HepG2 (cell line): Measurements from ENCODE around the gene KPNA4. TPM values are rescaled to one million over a fixed set of nuclear protein-coding genes. Genes with fewer than 3 reads are reported as not detected.
"Not testable (repeated sequence)": the region's sequence is repeated elsewhere in the genome, so short reads cannot be mapped to it uniquely, and the experiment has no call there.

Experiments used
- ATAC-seq: fragments of 200-7000 bp; cut with Tn5 transposase; 3 replicates; pipeline ENCODE4 v1.9.1; 2020; ENCODE audit warnings: mild to moderate bottlenecking, moderate library complexity
- BruUV-seq: library from RNA; stranded (reverse); fragments of 400-500 nt; replicated peaks from 2 replicates; lab custom pipeline; 2021; lab: Mats Ljungman, UMichigan
- CTCF ChIA-PET: fragments of 300-600 bp; formaldehyde crosslinking; extraction: SDS; loops from one replicate; lab custom pipeline; 2021; ENCODE audit warnings: low total read pairs, inconsistent platforms, low intra/inter-chr PET ratio; lab: Yijun Ruan, JAX
- POLR2A ChIA-PET: fragments of 350-600 bp; sonication (Branson Sonifier 250); formaldehyde crosslinking; loops from one replicate; lab custom pipeline; 2020; ENCODE audit warnings: antibody characterized with exemption, inconsistent platforms; lab: Yijun Ruan, JAX
- DNase-seq: peaks from one replicate; pipeline ENCODE4 v3.0.0-alpha.2; 2015; ENCODE audit warnings: low spot score
- FAIRE-seq: peaks from 3 replicates; lab custom pipeline; 2011; peaks lifted over from hg19 to GRCh38; lab: Jason Lieb, UNC
- H2AFZ ChIP-seq: one replicate; pipeline ENCODE4 v1.6.1; 2011; ENCODE audit warnings: low read length, inconsistent platforms
- H3K27ac ChIP-seq: fragments of 300-600 bp; 3 replicates; pipeline ENCODE4 v1.8.0; 2011; ENCODE audit warnings: mixed run types, mild to moderate bottlenecking, mixed read lengths, low read length, inconsistent platforms; ENCODE audit not compliant: insufficient read depth; ENCODE audit errors: extremely low read length
- H3K27me3 ChIP-seq, 2 experiments: fragments of 200-600 bp in 1 of 2; 2 replicates in 1 of 2; 3 replicates in 1 of 2; pipeline versions ENCODE4 v1.6.0 to v1.8.0; 2011; ENCODE audit warnings: low read length in 2 of 2, mild to moderate bottlenecking in 2 of 2, moderate library complexity in 2 of 2, inconsistent platforms in 1 of 2; ENCODE audit not compliant: insufficient read depth in 2 of 2, control insufficient read depth in 1 of 2
- H3K36me3 ChIP-seq, 2 experiments: fragments of 200-600 bp in 1 of 2; replicated peaks in 1 of 2; 2 replicates in 1 of 2; 3 replicates in 1 of 2; pipeline versions ENCODE4 v1.5.1 to v1.8.0; 2011; ENCODE audit warnings: low read length in 2 of 2, inconsistent platforms in 1 of 2; ENCODE audit not compliant: insufficient read depth in 2 of 2, control insufficient read depth in 1 of 2
- H3K4me1 ChIP-seq: 2 replicates; pipeline ENCODE4 v1.5.1; 2012; ENCODE audit warnings: low read length, inconsistent platforms; ENCODE audit not compliant: insufficient read depth
- H3K4me2 ChIP-seq: 2 replicates; pipeline ENCODE4 v1.6.0; 2011; ENCODE audit warnings: low read depth, low read length, inconsistent platforms
- H3K4me3 ChIP-seq, 3 experiments: fragments of 200-600 bp in 1 of 3; sonication (generic), shearing (Covaris generic) in 1 of 3; replicated peaks in 1 of 3; 2 replicates each; pipeline ENCODE4 v1.5.1; 2011 to 2016; ENCODE audit warnings: low read length in 3 of 3, inconsistent platforms in 2 of 3, low read depth in 2 of 3, mild to moderate bottlenecking in 2 of 3, control low read depth in 1 of 3, mixed read lengths in 1 of 3; ENCODE audit not compliant: insufficient read depth in 1 of 3
- H3K79me2 ChIP-seq: one replicate; pipeline ENCODE4 v1.6.1; 2011; ENCODE audit warnings: low read length, inconsistent platforms; ENCODE audit not compliant: insufficient read depth
- H3K9ac ChIP-seq: 2 replicates; pipeline ENCODE4 v1.6.0; 2011; ENCODE audit warnings: mild to moderate bottlenecking, low read depth, low read length, inconsistent platforms; ENCODE audit not compliant: insufficient read depth
- H3K9me3 ChIP-seq: 2 replicates; pipeline ENCODE4 v1.5.1; 2012; ENCODE audit warnings: mild to moderate bottlenecking, low read length
- H4K20me1 ChIP-seq: 2 replicates; pipeline ENCODE4 v1.6.0; 2011; ENCODE audit warnings: inconsistent platforms, mild to moderate bottlenecking, low read length, moderate library complexity; ENCODE audit not compliant: insufficient read depth
- FOXK2 ChIP-seq: fragments of 450-650 bp; IDR thresholded peaks from 2 replicates; pipeline ENCODE4 v1.6.1; 2016
- JDP2 ChIP-seq: sonication (generic); formaldehyde crosslinking; IDR thresholded peaks from 2 replicates; pipeline ENCODE4 v1.8.1; 2022; ENCODE audit warnings: missing genetic modification reagents, borderline replicate concordance
- JUND ChIP-seq: sonication (generic); formaldehyde crosslinking; IDR thresholded peaks from 2 replicates; pipeline ENCODE4 v1.8.0; 2022; ENCODE audit warnings: mild to moderate bottlenecking, missing genetic modification reagents
- KLF13 ChIP-seq: sonication (generic); formaldehyde crosslinking; IDR thresholded peaks from 2 replicates; pipeline ENCODE4 v1.4.0; 2020; ENCODE audit warnings: mild to moderate bottlenecking, missing genetic modification reagents
- MEF2D ChIP-seq: sonication (generic); formaldehyde crosslinking; IDR thresholded peaks from 2 replicates; pipeline ENCODE4 v1.5.1; 2020; ENCODE audit warnings: mild to moderate bottlenecking, missing genetic modification reagents
- MNT ChIP-seq: fragments of 450-650 bp; IDR thresholded peaks from 2 replicates; pipeline ENCODE4 v1.6.1; 2016
- PAF1 ChIP-seq: IDR thresholded peaks from 2 replicates; pipeline ENCODE4 v1.6.1; 2016; ENCODE audit warnings: missing genetic modification reagents, missing compliant biosample characterization
- ZBTB46 ChIP-seq: sonication (generic); formaldehyde crosslinking; IDR thresholded peaks from 2 replicates; pipeline ENCODE4 v1.4.0; 2020; ENCODE audit warnings: mild to moderate bottlenecking, missing genetic modification reagents, borderline replicate concordance
- ZIK1 ChIP-seq: sonication (generic); formaldehyde crosslinking; IDR thresholded peaks from 2 replicates; pipeline ENCODE4 v1.5.0; 2020; ENCODE audit warnings: mild to moderate bottlenecking, low read depth, missing genetic modification reagents, borderline replicate concordance
- ZNF276 ChIP-seq: sonication (generic); formaldehyde crosslinking; IDR thresholded peaks from 2 replicates; pipeline ENCODE4 v1.4.0; 2020; ENCODE audit warnings: mild to moderate bottlenecking, low read depth, missing genetic modification reagents
- ZNF530 ChIP-seq: sonication (generic); formaldehyde crosslinking; IDR thresholded peaks from 2 replicates; pipeline ENCODE4 v1.5.0; 2020; ENCODE audit warnings: low read depth, mild to moderate bottlenecking, missing genetic modification reagents
- ZNF781 ChIP-seq: sonication (generic); formaldehyde crosslinking; IDR thresholded peaks from 2 replicates; pipeline ENCODE4 v1.5.1; 2020; ENCODE audit warnings: borderline replicate concordance, mild to moderate bottlenecking, missing genetic modification reagents; ENCODE audit errors: not compliant biosample characterization
- WGBS: methylation state at CpG from one replicate; pipeline ENCODE4 v1.1.6; 2017; ENCODE audit warnings: low lambda C conversion rate; 5-methylcytosine and 5-hydroxymethylcytosine counted together
- in situ Hi-C: cut with HindIII; loops from 2 replicates; pipeline ENCODE4 v1.10.0; 2017; ENCODE audit warnings: low pct_unique_long_range_greater_than_20kb; ENCODE audit not compliant: extremely low pct_ligation_motif_present
- intact Hi-C: fragments of 100-400 bp; cut with micrococcal nuclease; formaldehyde crosslinking; loops from one replicate; pipeline ENCODE4 v1.10.0; 2022; ENCODE audit not compliant: unreplicated experiment
- polyA plus RNA-seq, 8 experiments: library from polyadenylated mRNA; depleted of rRNA in 3 of 8; stranded (reverse) in 7 of 8; unstranded in 1 of 8; fragments of >200 nt; fragmentation: Illumina TruSeq in 4 of 8; extraction: Trizol in 4 of 8; gene quantifications; 2 replicates each; pipeline versions ENCODE4 v1.2.1 to v1.2.3, GENCODE V29; 2011 to 2016; ENCODE audit warnings: low read depth in 4 of 8, missing spikeins in 1 of 8, mixed read lengths in 1 of 8; ENCODE audit not compliant: insufficient read depth in 1 of 8
- total RNA-seq, 5 experiments: library from RNA; depleted of rRNA; stranded (reverse); fragments of >200 nt; fragmentation: Illumina TruSeq; extraction: Trizol; gene quantifications; 2 replicates each; pipeline ENCODE4 v1.2.3, GENCODE V29; 2016; ENCODE audit warnings: low read depth in 1 of 5

Gene KPNA4
- total and polyA plus RNA-seq, 2 of the 13 experiments (the other 11 are each of a cell fraction or from before 2014, with no cell fraction given) = 9.9 to 27.9 TPM

DNA sequence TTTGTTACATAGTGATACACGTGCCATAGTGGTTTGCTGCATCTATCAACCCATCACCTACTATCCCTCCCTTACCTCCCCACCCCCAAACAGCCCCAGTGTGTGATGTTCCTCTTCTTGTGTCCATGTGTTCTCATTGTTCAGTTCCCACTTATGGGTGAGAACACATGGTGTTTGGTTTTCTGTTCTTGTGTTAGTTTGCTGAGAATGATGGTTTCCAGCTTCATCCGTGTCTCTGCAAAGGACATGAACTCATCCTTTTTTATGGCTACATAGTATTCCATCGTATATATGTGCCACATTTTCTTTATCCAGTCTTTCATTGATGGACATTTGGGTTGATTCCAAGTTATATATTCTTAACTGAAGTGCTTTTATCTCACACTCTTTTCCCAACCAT, 38.5 kb upstream of the KPNA4 start:
- not testable (repeated sequence) for BruUV-seq, FAIRE-seq

GRCh38 chr3:160602259-160602658, 36.9 kb upstream of the KPNA4 start:
- no peak for TF ChIP-seq PAF1
- no peak for TF ChIP-seq ZIK1 (CRISPR knock-in tag)
- TF ChIP-seq ZNF276 (CRISPR knock-in tag) = no peak
- no peak for TF ChIP-seq ZBTB46 (CRISPR knock-in tag)
- no peak for TF ChIP-seq JDP2 (CRISPR knock-in tag)
- TF ChIP-seq ZNF530 (CRISPR knock-in tag) = no peak
- no peak for TF ChIP-seq ZNF781 (CRISPR knock-in tag)
- no peak for TF ChIP-seq KLF13 (CRISPR knock-in tag)
- TF ChIP-seq MEF2D = no peak
- TF ChIP-seq JUND (CRISPR knock-in tag) = no peak
- no peak for TF ChIP-seq FOXK2
- TF ChIP-seq, all 625 proteins: peak for 0
- in situ Hi-C loops = no loop called here
- Histone ChIP-seq H3K4me1 (peaks cover 15% of the 10 kb centered on the region; the same call in 1 of the 2 replicates), H3K4me3 (no peak overlapping the region), H3K36me3 (no peaks in the 10 kb centered on the region), H3K79me2 (no peaks in the 10 kb centered on the region), H3K4me2 (no peak overlapping the region), H4K20me1 (no peaks in the 10 kb centered on the region), H3K27me3 (no peaks in the 10 kb centered on the region), H3K9me3 (no peaks in the 10 kb centered on the region), H2AFZ (no peak overlapping the region), H3K27ac (no peak overlapping the region), H3K9ac (no peak overlapping the region)
- ATAC-seq (no peak), DNase-seq (no peak), FAIRE-seq (no peak)
- BruUV-seq = no TSS peak
- ChIA-PET POLR2A (no interaction called here), CTCF (no interaction called here)
- intact Hi-C loops = no loop called here

More for the DNA sequence above, 38.5 kb upstream of the KPNA4 start:
- H3K79me2 ChIP-seq, intact Hi-C loops, DNase-seq, H3K27ac ChIP-seq, H3K27me3 ChIP-seq, H3K9ac ChIP-seq, POLR2A ChIA-PET, H3K4me3 ChIP-seq, CTCF ChIA-PET, ATAC-seq, H3K36me3 ChIP-seq, in situ Hi-C loops, H3K4me2 ChIP-seq, H3K9me3 ChIP-seq, H4K20me1 ChIP-seq, H2AFZ ChIP-seq: not testable (repeated sequence)
- TF ChIP-seq MNT = 0 out of 2 replicates have a peak, but pooled peaks have one; percentile 10
- 13% methylated on average over 3 of the region's 3 CpGs for WGBS
- peaks cover 12% of the 10 kb centered on the region; the same call in 1 of the 2 replicates for H3K4me1 ChIP-seq
